ENCODE results near the gene NDUFB10.
A peak's percentile ranks its signal among the peaks of the same experiment; 100 is the strongest.

NDUFB10 gene

GRCh38 chr16:1989209-1990100 is 30.1 kb downstream of the NDUFB10 start, which contains the start of gene SYNGR3:
Gene SYNGR3, plus strand, starts transcription at chr16:1989970. Its CDS starts 133 bp downstream, at chr16:1990103.
- no peak for DNase-seq

GRCh38 chr16:1990101-1990350 is 30.7 kb downstream of the NDUFB10 start:
- no peak for DNase-seq

GRCh38 chr16:1990351-1991134 is 31.2 kb downstream of the NDUFB10 start:
- DNase-seq = no peak

- DNase-seq = no peak
Observed at GRCh38 chr16:1991135-1991551, 31.8 kb downstream of the NDUFB10 start.

GRCh38 chr16:1991588-1991947 is 32.2 kb downstream of the NDUFB10 start:
- DNase-seq = no peak

- DNase-seq = no peak
Observed at GRCh38 chr16:1991948-1992703, 32.8 kb downstream of the NDUFB10 start.

- no peak for DNase-seq
Observed at GRCh38 chr16:1992704-1993317, 33.5 kb downstream of the NDUFB10 start.

GRCh38 chr16:1993731-1994131 is 34.4 kb downstream of the NDUFB10 start:
- DNase-seq = no peak

- DNase-seq = no peak
Observed at GRCh38 chr16:1997494-1998359, 38.4 kb downstream of the NDUFB10 start.

GRCh38 chr16:1998360-1998835 is 39.1 kb downstream of the NDUFB10 start:
- DNase-seq = no peak

- DNase-seq = no peak
Observed at GRCh38 chr16:1998852-1999801, 39.8 kb downstream of the NDUFB10 start.

GRCh38 chr16:1999866-2000514 is 40.7 kb downstream of the NDUFB10 start:
- DNase-seq = no peak

GRCh38 chr16:2001035-2001434 is 41.7 kb downstream of the NDUFB10 start:
- no peak for DNase-seq

GRCh38 chr16:2001456-2002355 is 42.4 kb downstream of the NDUFB10 start:
- no peak for DNase-seq

GRCh38 chr16:2002406-2003230 is 43.3 kb downstream of the NDUFB10 start:
- no peak for DNase-seq

- no peak for DNase-seq
Observed at GRCh38 chr16:2003231-2003826, 44.0 kb downstream of the NDUFB10 start.

- peak; percentile 80 for DNase-seq
Observed at GRCh38 chr16:2003827-2004641, 44.7 kb downstream of the NDUFB10 start.

Measured in NCI-H2227 treated with DMSO at 0.1 percent for 48 hours (cell line).